GM19395 (cell line): ENCODE results near the gene AIG1.
"Not testable (repeated sequence)": the region's sequence is repeated elsewhere in the genome, so short reads cannot be mapped to it uniquely, and the experiment has no call there.

ENCODE experiments used
- ATAC-seq: cut with Tn5 transposase; IDR thresholded peaks from one replicate; pipeline ENCODE4 v1.9.1; 2021; ENCODE audit warnings: mild to moderate bottlenecking, moderate library complexity; ENCODE audit not compliant: unreplicated experiment

Gene AIG1

GRCh38 chr6:143223895-143224294, 163.2 kb downstream of the AIG1 start:
- ATAC-seq, result no peak

GRCh38 chr6:143224516-143224915, 163.8 kb downstream of the AIG1 start:
- no peak for ATAC-seq

- ATAC-seq, result no peak
These were observed 165.2 kb downstream of the AIG1 start for GRCh38 chr6:143225929-143226328.

- ATAC-seq, result no peak
These were observed 167.0 kb downstream of the AIG1 start for GRCh38 chr6:143227675-143228074.

GRCh38 chr6:143229400-143229799, 168.7 kb downstream of the AIG1 start:
- no peak for ATAC-seq

- no peak for ATAC-seq
These were observed 172.2 kb downstream of the AIG1 start for GRCh38 chr6:143232849-143233248.

- ATAC-seq, result no peak
These were observed 173.0 kb downstream of the AIG1 start for GRCh38 chr6:143233554-143234285.

- no peak for ATAC-seq
These were observed 174.0 kb downstream of the AIG1 start for GRCh38 chr6:143234734-143235133.

- no peak for ATAC-seq
These were observed 175.6 kb downstream of the AIG1 start for GRCh38 chr6:143236151-143236798.

GRCh38 chr6:143238306-143238705, 177.6 kb downstream of the AIG1 start:
- ATAC-seq, result no peak

- ATAC-seq, result no peak
These were observed 180.4 kb downstream of the AIG1 start for GRCh38 chr6:143241111-143241510.

GRCh38 chr6:143241911-143242310, 181.2 kb downstream of the AIG1 start:
- ATAC-seq, result no peak

GRCh38 chr6:143243786-143244185, 183.1 kb downstream of the AIG1 start:
- ATAC-seq, result no peak

GRCh38 chr6:143245656-143246055, 185.0 kb downstream of the AIG1 start:
- no peak for ATAC-seq

- not testable (repeated sequence) for ATAC-seq
These were observed 185.6 kb downstream of the AIG1 start for GRCh38 chr6:143246166-143246775.

GRCh38 chr6:143247586-143247985, 186.9 kb downstream of the AIG1 start:
- ATAC-seq, result no peak

- no peak for ATAC-seq
These were observed 187.7 kb downstream of the AIG1 start for GRCh38 chr6:143248359-143248758.

GRCh38 chr6:143251288-143251687, 190.6 kb downstream of the AIG1 start:
- no peak for ATAC-seq

GRCh38 chr6:143252961-143253360, 192.3 kb downstream of the AIG1 start:
- ATAC-seq, result no peak

- ATAC-seq, result no peak
These were observed 192.9 kb downstream of the AIG1 start for GRCh38 chr6:143253586-143253985.

- ATAC-seq, result no peak
These were observed 198.3 kb downstream of the AIG1 start for GRCh38 chr6:143258945-143259344.

GRCh38 chr6:143260857-143261256, 200.2 kb downstream of the AIG1 start:
- no peak for ATAC-seq
